Transverse colon (tissue), 4 donors: ENCODE data around the gene USP38. TPM values are rescaled to one million over a fixed set of nuclear protein-coding genes. Genes with fewer than 3 reads are reported as not detected.

Source experiments
- DNase-seq: peaks from one replicate; pipeline ENCODE4 v3.0.0-alpha.2; 2019
- H3K27ac ChIP-seq, 4 donors: fragments of 200-600 bp; sonication (generic); 2 replicates each; pipeline ENCODE4 v1.5.1; 2016 to 2018; ENCODE audit warnings: inconsistent platforms in 4 of 4
- H3K27me3 ChIP-seq: fragments of 200-600 bp; sonication (generic); 2 replicates; pipeline ENCODE4 v1.5.1; 2017; ENCODE audit warnings: inconsistent platforms
- H3K36me3 ChIP-seq, 4 donors: fragments of 200-600 bp; sonication (generic); 2 replicates each; pipeline ENCODE4 v1.5.1; 2017 to 2019; ENCODE audit warnings: inconsistent platforms in 4 of 4
- H3K4me1 ChIP-seq, 4 donors: fragments of 200-600 bp; sonication (generic); 2 replicates each; pipeline ENCODE4 v1.5.1; 2017 to 2020; ENCODE audit warnings: inconsistent platforms in 4 of 4
- H3K4me3 ChIP-seq, 4 donors: fragments of 200-600 bp; sonication (generic); 1 replicate in 1 of 4; 2 replicates in 3 of 4; pipeline versions ENCODE4 v1.5.1 to v1.6.1; 2017 to 2019; ENCODE audit warnings: inconsistent platforms in 4 of 4
- H3K9me3 ChIP-seq, 2 donors: fragments of 200-600 bp; sonication (generic); 2 replicates each; pipeline ENCODE4 v1.5.1; 2017 to 2019; ENCODE audit warnings: inconsistent platforms in 2 of 2
- CTCF ChIP-seq, 5 experiments: fragments of 200-600 bp in 3 of 5; fragments of 450-650 bp in 2 of 5; sonication (generic) in 3 of 5; IDR thresholded peaks; 1 replicate in 2 of 5; 2 replicates in 3 of 5; pipeline ENCODE4 v1.5.1; 2016 to 2017; ENCODE audit warnings: antibody characterized with exemption in 5 of 5, inconsistent platforms in 3 of 5, mild to moderate bottlenecking in 2 of 5, moderate library complexity in 1 of 5
- EP300 ChIP-seq: sonication (generic); formaldehyde crosslinking; IDR thresholded peaks from one replicate; pipeline ENCODE4 v1.6.1; 2017; ENCODE audit warnings: antibody characterized with exemption, low read depth
- POLR2A ChIP-seq: fragments of 450-650 bp; IDR thresholded peaks from one replicate; pipeline ENCODE4 v1.6.1; 2016; ENCODE audit warnings: antibody characterized with exemption, mild to moderate bottlenecking, moderate library complexity
- POLR2AphosphoS5 ChIP-seq, 3 donors: sonication (generic); formaldehyde crosslinking; IDR thresholded peaks; one replicate each; pipeline ENCODE4 v1.6.1; 2016; ENCODE audit warnings: antibody characterized with exemption in 3 of 3
- WGBS, 2 donors: methylation state at CpG; one replicate each; pipeline ENCODE4 v1.1.5; 2018; ENCODE audit warnings: low coverage in 1 of 2; 5-methylcytosine and 5-hydroxymethylcytosine counted together
- in situ Hi-C, 4 donors: fragments of 200-750 bp; cut with MboI; loops; one replicate each; pipeline versions ENCODE4 v1.15.0 to v1.15.1; 2017; ENCODE audit warnings: low sequenced_read_pairs in 3 of 4, low pct_ligation_motif_present in 1 of 4, low pct_unique_long_range_greater_than_20kb in 1 of 4
- intact Hi-C: fragments of 100-400 bp; cut with DNase I; formaldehyde crosslinking; loops from one replicate; pipeline ENCODE4 v1.15.1; 2023; ENCODE audit warnings: low total_unique reads
- total RNA-seq, 4 donors: library from RNA; depleted of rRNA; stranded (reverse); fragments of >200 nt; gene quantifications; one replicate each; pipeline ENCODE4 v1.1.0, GENCODE V29; 2016

The USP38 gene
- total RNA-seq, 4 donors from 2014 or later: 25.9 to 47.8 (median 41.4) TPM

GRCh38 chr4:143251348-143251747, 66.6 kb downstream of the USP38 start:
- WGBS, 2 donors: 70 to 88% methylated on average over 1 of the region's 1 CpG
- intact Hi-C loops: no loop called here
- DNase-seq: peak; percentile 19

GRCh38 chr4:143251779-143252178, 67.1 kb downstream of the USP38 start:
- intact Hi-C loops (no loop called here), in situ Hi-C loops (no loop called here)
- DNase-seq: no peak
- peaks cover 0 to 13% (median 10%) of the 10 kb centered on the region in 4 donors for H3K4me1 ChIP-seq
- no peaks in the 10 kb centered on the region for H3K36me3 ChIP-seq
- H3K9me3 ChIP-seq: no peaks in the 10 kb centered on the region
- whole genome bisulfite sequencing, 2 donors: 69 to 79% methylated on average over 1 of the region's 1 CpG
- H3K27me3 ChIP-seq: no peaks in the 10 kb centered on the region
- no peak overlapping the region for H3K4me3 ChIP-seq
- H3K27ac ChIP-seq: no peak overlapping the region
- TF ChIP-seq CTCF (IDR thresholded peaks at IDR 0.05): no peak

More at GRCh38 chr4:143251348-143251747, 66.6 kb downstream of the USP38 start:
- Histone ChIP-seq H3K4me3 (no peak overlapping the region), H3K36me3 (no peaks in the 10 kb centered on the region), H3K9me3 (no peaks in the 10 kb centered on the region), H3K27ac (no peak overlapping the region), H3K27me3 (no peaks in the 10 kb centered on the region), H3K4me1 (peaks cover 0 to 13% (median 10%) of the 10 kb centered on the region in 4 donors)
- in situ Hi-C loops: no loop called here
- TF ChIP-seq EP300: no peak
- TF ChIP-seq POLR2AphosphoS5 (IDR thresholded peaks at IDR 0.05): no peak
- no peak for TF ChIP-seq CTCF (IDR thresholded peaks at IDR 0.05)
- TF ChIP-seq POLR2A: no peak

- H3K36me3 ChIP-seq: no peaks in the 10 kb centered on the region
- intact Hi-C loops (no loop called here), in situ Hi-C loops (no loop called here)
- no peak for DNase-seq
- WGBS, 2 donors: 97% methylated on average over 3 of the region's 3 CpGs
- H3K4me3 ChIP-seq: no peak overlapping the region
- TF ChIP-seq EP300 (no peak), POLR2AphosphoS5 (IDR thresholded peaks at IDR 0.05) (no peak), POLR2A (no peak), CTCF (IDR thresholded peaks at IDR 0.05) (no peak)
- H3K4me1 ChIP-seq: peaks cover 0 to 13% (median 10%) of the 10 kb centered on the region in 4 donors
- no peak overlapping the region for H3K27ac ChIP-seq
- no peaks in the 10 kb centered on the region for H3K9me3 ChIP-seq
- no peaks in the 10 kb centered on the region for H3K27me3 ChIP-seq
Measured at GRCh38 chr4:143252478-143252877, 67.8 kb downstream of the USP38 start.

- in situ Hi-C loops: no loop called here
- WGBS, 2 donors: 56 to 67% methylated on average over 1 to 2 of the region's 2 CpGs
- no peaks in the 10 kb centered on the region for H3K9me3 ChIP-seq
- no peak for DNase-seq
- H3K4me3 ChIP-seq: no peak overlapping the region
- intact Hi-C loops: no loop called here
- TF ChIP-seq CTCF (IDR thresholded peaks at IDR 0.05): no peak
- TF ChIP-seq POLR2AphosphoS5 (IDR thresholded peaks at IDR 0.05): no peak
- TF ChIP-seq POLR2A: no peak
- TF ChIP-seq EP300: no peak
- no peaks in the 10 kb centered on the region for H3K27me3 ChIP-seq
- H3K36me3 ChIP-seq: no peaks in the 10 kb centered on the region
- peaks cover 0 to 13% (median 10%) of the 10 kb centered on the region in 4 donors for H3K4me1 ChIP-seq
- no peak overlapping the region for H3K27ac ChIP-seq
Measured at GRCh38 chr4:143253166-143253565, 68.4 kb downstream of the USP38 start.
